ENCODE measurements around the gene PPP1R9A.

- TF ChIP-seq POLR2A (IDR thresholded peaks at IDR 0.05), result no peak
- no peak for TF ChIP-seq CTCF (IDR thresholded peaks at IDR 0.05)
Measured at GRCh38 chr7:94890216-94890615, 17.2 kb upstream of the PPP1R9A start.
